Pons (tissue), 1 donor: Measurements from ENCODE around the gene COBL.
A peak's percentile ranks its signal among the peaks of the same experiment; 100 is the strongest.

Source experiments
- DNase-seq: peaks from one replicate; pipeline ENCODE4 v3.0.0-alpha.2; 2016; ENCODE audit warnings: low spot score

The COBL gene, protein sequence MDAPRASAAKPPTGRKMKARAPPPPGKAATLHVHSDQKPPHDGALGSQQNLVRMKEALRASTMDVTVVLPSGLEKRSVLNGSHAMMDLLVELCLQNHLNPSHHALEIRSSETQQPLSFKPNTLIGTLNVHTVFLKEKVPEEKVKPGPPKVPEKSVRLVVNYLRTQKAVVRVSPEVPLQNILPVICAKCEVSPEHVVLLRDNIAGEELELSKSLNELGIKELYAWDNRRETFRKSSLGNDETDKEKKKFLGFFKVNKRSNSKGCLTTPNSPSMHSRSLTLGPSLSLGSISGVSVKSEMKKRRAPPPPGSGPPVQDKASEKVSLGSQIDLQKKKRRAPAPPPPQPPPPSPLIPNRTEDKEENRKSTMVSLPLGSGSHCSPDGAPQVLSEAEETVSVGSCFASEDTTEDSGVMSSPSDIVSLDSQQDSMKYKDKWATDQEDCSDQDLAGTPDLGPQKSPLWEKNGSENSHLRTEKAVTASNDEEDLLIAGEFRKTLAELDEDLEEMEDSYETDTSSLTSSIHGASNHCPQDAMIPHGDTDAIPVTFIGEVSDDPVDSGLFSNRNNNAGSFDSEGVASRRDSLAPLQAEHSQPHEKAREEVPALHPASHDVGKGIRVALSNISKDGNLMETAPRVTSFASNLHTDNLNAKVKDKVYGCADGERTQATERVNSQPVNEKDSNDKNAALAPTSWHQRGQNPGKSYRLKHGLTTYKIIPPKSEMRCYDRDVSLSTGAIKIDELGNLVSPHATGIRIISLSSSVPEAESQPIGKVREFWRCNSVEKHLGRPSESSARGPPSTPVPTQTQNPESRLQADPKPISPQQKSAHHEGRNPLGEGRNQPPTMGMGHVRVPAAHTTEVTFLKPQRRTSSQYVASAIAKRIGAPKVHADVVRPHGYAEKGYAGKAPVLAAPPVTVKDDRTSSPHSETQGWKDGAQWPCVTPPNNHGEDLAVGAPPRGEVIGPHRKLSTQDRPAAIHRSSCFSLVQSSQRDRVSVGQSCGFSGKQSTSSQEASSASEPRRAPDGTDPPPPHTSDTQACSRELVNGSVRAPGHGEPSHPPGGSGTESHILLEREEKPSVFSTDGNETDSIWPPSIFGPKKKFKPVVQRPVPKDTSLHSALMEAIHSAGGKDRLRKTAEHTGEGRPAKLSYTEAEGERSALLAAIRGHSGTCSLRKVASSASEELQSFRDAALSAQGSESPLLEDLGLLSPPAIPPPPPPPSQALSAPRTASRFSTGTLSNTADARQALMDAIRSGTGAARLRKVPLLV

DNA sequence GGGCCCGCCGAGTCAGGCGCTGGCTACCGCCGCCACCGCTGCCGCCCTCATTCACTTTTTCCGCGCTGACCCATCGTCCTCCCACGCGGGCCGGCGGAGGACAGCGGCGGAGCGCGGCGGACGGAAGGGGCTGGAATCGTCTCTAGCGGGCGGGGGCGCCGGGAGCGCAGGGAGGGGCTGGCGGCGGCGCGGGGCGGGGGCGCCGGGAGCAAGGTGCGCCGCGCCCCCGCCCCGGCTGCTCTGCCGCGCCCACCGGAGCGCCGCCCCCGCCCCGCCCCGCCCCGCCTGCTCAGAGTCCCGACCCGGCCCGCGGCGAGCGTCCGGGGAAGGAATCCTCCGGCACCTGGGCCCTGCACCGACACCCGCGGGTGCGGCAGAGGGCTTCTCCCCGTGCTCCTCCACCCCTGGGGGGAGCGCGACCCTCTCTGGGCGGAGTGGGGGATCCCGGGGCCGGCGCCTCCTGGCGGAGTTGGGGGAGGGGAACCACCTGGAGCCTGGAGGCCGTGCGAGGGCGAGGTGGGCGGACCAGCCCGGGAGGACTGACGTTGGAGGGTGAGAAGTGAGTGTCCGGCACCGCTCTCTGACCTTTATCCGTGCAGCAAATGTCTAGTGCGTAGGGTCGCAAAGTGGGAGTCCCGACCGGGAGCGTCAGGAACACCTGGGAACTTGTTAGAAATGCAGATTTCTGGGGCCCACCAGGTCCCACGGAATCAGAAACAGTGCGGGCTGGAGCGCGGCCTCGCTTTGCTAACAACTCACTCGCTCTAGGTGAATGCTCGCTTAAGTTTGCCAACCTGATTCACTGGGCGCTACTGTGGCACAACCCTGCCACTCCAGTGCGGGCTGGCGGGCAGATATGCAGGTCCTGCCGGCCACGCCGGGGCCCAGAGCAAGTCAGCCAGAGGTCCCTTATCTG is at the start of gene COBL:
TSS of gene COBL (minus strand) at position 144 of the 916 bp plus-strand sequence. CDS start 176 bp downstream, outside the sequence.
- DNase-seq: no peak

DNA sequence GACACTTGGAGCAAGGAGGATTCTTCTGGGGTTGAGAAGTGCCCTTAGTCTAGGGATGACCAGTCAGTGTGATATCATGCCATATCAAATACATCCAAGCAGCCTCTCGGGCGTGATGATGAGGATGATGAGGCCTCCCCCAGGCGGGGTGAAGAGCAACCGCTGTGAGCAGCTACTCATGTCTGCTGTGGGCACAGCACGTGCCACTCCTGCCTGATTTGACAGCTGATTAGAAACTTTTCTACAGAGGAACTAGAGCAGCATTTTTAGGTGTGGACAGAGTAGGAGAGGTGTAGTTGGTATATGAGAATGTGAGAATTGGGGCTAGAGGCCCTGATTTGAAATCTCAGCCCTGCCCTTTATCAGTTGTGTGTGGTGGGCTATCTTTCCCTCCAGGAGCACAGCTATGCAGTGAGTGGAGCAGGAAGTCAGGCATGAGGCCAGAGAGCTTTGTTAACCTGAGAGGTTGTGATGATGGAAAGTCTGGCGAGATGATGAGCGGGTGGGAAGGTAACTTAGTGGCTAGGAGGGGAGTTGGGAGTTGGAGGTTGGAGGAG is 49.6 kb upstream of the COBL start:
- no peak for DNase-seq

DNA sequence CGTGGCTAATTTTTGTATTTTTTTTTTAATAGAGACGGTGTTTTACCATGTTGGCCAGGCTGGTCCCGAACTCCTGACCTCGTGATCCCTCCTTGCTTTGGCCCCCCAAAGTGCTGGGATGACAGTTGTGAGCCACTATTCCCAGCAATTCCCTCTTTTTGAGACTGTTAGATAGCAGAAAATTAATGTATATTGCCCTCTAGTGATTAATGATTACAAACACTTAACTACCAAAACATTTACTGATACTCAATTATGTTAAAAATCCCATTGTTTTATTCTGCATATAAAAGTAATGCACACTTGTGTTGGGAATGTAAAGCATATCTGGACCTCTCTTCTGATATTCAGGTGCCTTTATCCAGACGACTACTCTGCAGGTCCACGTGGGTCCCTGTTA is 41.2 kb upstream of the COBL start:
- DNase-seq: peak; percentile 53

DNA sequence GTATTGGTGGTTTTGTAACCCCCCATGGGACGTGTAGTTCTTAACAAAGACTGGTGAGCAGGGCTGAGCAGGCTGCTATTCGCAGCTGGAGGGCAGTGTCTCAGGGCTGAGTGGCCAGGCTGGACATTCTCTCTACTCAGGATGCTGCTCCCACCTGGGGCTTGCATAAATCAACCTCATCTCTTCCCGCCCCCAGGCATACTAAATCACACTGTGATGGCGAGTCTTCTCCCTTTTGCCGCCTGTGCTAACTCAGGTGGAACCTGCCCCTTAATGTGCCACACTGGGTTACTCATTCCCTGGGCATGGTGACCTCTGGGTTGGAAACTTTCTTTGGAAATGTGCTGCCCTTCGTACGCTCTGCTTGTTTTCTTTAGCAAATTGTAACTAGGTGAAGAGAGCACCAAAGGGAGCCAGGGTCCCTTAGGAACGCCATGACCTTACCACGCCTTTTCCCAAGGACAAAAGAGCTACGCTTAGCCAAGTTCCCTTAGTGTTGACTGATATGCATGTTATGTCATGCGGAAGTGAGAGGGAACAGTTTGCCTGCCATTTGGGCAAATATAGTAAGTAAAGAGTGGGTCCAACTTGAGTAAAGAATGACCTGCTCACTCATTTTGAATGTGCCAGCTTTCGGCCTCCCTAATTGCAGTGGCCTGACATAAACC is 40.4 kb upstream of the COBL start:
- no peak for DNase-seq

DNA sequence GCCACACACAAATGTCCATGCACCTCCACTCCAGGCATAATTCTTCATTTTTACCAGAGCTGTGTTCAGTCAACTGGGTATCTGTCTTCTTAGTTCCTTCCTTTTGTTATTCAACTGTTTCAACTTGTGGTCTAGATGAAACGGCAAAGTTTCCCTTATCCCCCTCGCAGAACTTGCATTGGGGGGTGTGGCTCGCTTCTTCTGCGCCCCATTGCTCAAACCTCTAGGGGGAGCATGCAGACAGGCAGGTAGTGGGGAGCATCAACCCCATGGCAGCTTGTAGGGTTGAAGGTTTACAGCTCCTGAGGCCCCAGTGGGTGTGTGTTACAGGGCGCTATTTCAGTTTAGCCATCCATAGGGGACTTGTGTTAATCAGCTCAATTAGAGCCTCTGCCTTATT is 38.3 kb upstream of the COBL start:
- no peak for DNase-seq

DNA sequence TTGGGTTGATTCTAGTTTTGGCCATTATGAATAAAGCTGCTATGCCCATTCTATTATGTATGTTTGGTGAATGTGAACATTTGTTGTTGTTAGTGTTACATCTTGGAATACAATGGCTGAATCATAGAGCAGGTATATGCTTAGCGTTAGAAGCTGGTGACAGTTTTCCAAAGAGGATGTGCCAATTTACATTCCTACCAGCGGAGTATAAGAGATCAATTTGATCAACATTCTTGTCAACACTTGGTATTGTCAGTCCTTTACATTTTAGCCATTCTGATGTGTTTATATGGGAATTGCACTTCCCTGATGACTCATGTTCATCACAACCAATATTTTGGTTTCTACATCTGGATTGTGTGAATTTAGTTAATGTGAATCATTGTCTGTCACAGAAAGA is 37.8 kb upstream of the COBL start:
- no peak for DNase-seq

DNA sequence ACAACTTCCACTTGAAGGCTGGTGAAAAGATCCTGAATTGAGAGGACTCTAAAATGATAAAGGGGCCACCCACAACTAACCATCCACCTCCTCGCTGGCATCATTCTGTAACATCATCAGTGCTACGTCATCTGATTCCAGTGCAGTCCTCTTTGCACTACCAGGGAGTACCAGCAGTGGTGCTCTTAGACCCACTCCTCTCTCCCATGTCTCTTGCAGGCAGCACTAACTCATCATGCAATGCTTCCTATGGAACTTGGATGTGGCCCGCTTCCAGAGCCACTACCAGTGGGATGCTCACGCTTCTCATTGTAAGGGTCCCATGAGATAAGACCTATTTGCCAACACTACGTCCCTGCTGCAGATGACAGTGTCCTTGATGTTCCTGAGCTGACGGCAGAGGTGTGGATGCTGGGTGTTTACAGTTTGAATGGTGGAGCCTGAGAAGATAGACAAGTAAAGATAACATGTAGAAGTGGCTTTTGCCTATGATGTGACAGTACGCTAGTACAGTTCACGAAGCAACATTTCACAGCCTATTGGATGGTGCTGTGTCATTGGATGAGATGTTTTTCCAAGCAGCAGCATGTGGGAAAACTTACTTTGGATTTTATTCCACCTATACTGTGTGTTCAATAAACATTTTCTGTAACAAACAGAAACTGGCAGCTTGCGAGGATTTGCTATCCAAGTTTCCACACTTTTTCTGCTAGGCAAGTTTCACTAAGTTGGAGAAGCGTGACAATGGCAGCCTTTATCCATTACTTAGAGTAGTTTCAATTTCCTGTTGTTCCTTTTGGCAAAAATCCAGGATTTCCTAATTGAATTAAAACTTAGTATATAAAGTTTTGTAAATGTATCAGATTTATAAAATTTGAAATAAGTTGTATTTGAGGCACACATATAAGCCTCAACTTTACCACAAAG is 35.8 kb upstream of the COBL start:
- peak; percentile 21 for DNase-seq

DNA sequence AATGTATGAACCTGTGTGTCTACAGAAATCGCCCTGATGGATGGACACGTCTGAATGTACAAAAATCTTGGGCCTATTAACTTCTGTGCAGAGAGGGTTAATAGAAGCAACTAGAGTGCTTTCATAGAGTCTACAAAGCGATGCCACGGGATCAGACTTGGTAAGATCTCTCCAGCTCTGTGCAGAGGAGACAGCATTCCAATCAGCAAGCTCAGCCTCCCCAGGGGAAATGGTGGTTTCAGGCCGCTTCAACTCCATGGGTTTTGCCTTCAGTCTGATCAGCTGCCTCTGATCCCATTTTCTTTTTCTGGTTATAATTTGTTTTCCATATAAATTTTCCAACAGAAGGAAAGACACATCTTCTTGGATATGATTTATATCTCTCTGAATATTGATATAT is 35.1 kb upstream of the COBL start:
- no peak for DNase-seq

DNA sequence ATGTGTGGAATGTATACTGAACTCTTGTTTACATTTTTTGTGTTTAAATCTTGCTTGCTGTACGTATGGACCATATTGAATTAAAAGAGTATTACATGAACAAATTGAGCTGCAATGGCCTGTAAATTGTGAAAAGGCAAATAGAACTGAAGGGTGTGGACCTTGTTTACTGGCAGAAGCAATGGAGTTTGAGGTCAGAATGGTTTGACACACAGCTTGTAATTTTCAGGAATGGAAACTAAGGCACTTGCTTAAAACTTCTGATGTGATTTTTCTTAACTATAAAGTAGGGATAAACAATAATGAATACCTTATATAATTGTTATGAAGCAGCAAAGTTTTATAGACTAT is 33.9 kb upstream of the COBL start:
- DNase-seq: no peak

DNA sequence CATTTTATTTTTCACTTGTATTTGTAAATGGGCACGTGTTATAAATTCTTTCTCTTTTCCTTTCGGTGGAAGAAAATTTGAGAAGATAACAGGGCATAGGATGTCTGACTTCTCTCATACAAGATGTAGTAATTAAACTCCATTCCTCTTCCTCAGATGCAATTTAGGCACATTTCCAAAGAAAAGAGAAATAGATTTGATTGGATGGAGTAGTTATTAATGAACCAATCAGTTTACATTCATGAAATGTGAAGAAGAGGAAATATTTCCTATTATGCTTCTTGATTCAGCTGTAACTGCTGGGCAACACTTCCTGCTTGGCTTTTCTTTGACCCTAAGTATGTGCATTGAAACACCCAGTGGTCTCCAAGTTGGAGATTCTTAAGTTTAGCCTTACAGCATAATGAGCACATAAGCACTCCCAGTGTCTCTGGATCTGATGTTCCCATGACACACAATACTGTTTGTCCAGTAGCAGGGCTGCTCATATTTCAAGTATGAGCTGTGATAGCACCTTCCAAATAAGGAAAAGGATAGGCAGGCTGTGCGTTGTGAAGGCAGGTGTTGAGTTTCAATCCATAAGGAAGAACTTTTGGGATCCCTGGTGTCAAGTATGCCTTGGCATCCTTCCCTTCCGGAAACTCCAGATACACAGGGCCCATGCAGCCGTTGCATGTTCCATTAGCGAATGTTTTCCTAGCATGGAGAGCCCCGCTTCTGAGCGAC is 33.4 kb upstream of the COBL start:
- no peak for DNase-seq

DNA sequence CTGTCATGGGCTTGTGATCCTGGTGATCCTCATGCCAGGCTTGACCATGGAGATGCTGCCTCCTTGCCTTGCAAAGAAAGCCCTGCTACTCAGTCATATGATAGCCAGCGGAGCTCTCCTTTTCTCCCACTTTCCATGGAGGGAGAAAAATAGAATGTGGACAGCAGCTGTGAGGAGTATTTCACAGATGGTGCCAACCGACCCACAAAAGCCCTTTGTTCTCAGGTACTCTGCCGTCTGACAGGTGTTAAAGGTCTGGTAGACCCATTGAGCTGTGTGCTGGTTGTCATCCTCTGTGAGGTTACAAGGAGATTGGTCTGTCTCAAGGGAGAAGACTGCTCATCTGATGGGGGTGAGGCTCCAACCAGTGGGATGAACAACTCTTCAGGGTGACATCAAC is 29.5 kb upstream of the COBL start:
- no peak for DNase-seq

DNA sequence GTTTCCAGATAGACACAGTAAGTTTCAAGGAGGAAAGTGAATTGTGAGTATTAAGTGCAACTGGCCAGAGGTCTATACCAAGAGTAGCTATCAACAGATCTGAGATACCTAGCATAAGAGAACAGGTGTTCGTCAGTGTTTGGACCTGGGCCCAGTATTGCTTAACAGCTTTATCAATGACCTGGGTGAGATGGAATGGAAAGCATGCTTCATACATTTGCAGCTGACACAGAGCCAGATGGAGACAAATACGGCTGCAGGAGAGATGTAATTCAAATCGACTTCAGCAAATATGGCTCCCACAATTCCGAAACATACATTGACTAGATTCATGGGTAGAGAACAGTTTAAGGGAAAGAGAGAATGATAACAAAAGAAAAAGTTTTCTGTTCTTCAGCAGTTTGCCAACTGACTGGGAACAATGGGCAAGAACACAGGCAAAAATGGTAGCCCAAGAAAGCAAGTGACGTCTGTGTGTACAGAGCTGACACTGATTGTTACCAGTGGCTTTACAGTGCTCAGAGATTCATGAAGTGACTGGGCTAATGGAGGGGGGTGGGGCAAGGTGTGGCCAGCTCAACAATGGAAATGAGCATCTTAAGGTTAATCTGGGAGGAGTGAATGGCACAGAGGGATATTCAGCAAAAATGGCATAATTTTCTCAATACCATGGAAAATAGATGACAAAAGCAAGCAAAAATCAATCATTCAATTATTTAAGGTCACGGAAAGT is 28.0 kb upstream of the COBL start:
- DNase-seq: no peak

DNA sequence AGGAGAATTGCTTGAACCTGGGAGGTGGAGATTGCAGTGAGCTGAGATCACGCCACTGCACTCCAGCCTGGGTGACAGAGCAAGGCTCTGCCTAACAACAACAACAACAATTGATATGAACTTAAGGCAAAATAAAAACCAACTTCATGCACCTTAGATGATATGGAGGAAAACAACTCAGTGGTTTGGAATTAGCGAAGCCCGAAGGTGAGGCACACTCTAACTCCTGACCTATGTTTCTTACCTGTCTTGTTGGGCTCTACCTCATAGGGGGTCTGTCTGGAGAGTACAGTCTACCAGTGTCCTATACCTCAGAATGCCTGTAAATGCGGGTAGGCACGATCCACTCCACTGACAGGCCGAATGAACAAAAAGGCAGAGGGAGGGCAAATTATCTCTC is 24.3 kb upstream of the COBL start:
- DNase-seq: no peak

DNA sequence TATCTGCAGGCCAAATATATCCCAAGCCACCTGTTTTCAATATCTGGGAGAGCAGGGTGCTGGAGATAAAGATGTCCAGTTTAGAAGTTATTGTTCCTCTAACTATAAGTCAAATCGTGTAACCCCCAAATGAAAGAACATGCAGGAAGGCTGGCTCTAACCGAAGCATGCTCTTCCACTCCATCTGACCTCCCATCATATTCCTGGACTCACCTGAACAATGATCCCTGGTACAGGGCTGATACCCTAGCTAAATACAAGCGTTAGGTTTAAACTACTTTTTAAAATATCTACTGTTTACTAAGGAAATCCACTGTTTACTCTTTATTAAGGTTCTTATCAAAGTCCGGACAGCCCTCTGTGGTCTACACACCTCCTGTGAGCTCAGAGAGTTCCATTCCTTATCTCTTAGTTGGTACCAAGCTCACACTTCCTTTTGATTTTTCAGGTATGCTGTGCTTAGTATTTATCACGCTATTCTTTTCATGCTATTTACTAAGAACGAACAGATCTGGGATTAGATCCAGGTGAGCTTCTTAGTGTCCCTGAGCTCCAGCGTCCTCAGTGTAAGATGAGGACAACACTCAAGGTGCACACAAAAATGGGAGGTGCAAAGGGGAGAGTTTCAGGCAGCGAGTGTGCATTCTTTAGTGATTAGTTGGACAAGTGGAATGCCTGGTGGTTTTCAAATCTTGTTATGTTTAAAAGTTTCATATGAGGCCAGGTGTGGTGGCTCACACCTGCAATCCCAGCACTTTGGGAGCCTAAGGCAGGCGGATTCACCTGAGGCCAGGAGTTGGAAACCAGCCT is 23.6 kb upstream of the COBL start:
- no peak for DNase-seq

DNA sequence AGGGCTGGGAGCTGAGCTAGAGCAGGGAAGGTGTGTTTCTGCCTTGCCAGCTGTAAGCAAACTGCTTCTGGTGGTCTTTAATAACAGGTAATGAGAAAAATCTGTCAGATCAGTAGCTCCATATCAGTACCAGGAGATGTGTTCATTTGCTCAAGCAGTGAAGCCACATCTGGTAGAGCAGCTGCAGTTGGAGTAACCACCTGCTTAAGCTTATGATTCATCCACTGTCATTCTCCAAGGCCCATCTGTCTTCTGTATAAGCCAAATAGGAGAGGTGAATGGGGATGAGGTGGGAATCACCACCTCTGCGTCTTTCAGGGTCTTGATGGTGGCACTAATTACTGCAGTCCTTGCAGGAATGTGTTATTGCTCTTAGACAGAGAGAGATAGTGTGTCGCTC is 18.4 kb upstream of the COBL start:
- DNase-seq: no peak

DNA sequence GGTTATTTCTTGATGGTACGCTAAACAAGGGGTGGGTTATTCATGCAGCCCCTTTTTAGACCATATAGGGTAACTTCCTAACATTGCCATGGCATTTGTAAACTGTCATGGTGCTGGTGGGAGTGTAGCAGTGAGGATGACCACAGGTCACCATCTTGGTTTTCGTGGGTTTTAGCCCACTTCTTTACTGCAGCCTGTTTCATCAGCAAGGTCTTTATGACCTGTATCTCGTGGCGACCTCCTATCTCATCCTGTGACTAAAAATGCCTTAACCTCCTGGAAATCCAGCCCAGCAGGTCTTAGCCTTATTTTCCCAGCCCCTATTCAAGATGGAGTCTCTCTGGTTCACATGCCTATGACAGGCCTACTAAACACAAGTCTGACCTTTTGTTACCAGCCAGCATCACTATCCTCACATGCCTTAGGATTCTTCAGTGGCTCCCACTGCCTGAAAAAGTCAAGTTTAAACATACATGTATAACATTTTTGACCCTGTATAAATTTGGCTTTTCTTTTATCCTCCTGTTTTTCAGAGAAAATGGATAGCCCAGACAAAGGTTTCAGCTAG is 13.2 kb upstream of the COBL start:
- no peak for DNase-seq

DNA sequence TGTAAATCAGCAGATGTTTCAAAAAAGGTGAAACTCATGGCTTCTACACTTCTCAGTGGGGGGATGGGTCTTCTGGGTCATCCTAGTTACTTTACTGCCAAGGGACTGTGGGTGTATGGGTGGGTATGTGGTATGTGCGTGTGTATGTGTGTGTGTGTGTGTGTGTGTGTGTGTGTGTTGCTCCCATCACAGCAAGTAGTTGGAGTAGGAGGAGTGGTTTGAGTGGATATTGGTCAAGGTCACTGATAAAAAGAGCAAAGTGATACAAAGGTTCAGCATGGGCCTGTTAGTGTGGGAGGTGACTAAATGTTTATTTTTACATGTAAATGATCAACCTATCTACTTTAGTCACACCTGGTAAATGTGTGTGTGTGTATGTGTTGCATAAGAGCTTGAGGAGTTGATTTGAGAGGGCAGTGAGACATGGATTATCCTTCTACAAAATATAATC is 11.8 kb upstream of the COBL start:
- DNase-seq: no peak
